NCI-H526 treated with DMSO at 0.1 percent for 48 hours (cell line): ENCODE measurements around the gene PDXDC1.
"Not testable (repeated sequence)": the region's sequence is repeated elsewhere in the genome, so short reads cannot be mapped to it uniquely, and the experiment has no call there.

Experiments used
- DNase-seq: peaks from one replicate; lab custom pipeline; 2025; lab: John Stamatoyannopoulos, UW

Gene PDXDC1

DNA sequence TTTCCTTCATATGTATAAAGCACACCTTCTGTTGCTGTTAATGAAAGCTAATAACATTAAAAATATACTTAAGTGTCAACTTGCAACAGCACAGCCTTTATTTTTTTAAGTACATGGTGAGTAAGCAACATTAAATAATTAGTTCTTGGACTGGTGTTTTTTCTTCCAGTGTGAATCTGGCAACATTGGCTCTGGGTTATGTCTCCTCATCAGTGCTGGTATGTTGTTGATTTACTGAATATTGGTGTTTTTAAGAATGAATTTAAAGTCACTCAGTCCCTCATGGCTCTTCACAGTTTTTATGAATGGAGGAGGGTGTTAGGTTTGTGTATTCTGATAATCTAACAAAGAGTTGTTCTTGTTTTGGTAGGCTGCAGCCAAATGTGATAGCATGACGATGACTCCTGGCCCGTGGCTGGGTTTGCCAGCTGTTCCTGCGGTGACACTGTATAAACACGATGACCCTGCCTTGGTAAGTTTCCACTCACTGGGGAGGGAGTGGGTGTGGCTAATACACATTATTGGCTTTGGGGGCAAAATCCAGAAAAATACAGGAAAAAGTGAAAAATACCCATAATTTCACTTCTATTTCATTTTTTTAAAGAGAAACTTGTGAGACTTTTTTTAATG lies 42.2 kb downstream of the PDXDC1 start:
- DNase-seq, result not testable (repeated sequence)

DNA sequence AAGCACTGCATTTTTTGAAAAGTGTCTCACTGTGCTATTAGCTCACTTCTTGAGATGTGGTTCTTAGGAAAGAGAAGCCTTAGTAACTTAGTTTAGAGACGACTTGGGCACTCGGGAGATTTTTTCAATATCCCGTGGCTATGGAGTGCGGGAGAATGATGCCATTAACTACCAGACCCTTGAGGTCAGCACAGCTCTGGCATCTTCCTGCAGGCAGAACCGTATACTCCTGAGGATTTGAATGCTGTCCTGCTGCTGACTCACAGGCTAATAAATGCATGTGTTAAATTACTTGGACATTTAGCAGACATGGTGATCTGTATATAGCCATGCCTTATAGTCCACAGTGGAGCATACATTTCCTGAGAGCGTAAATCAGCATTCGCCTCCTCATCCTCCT lies 46.6 kb downstream of the PDXDC1 start:
- DNase-seq, result not testable (repeated sequence)

DNA sequence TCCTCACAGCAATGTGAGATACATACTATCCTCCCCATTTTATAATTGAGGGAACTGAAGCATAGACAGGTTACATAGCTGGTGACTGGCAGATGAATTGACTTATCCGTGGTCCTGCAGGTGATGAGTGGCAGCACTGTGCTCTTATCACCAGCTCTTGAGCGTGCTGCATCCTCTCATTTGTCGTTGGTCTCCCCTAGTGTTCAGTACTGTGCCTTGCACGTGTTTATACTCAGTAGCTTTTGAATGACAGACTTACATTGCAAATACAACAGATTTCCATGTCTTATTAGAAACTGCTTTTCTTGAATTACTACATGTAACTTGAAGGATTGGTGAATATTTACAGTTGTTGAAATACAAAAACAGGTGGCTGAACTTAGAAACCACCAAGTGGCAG lies 47.4 kb downstream of the PDXDC1 start:
- peak; percentile 60 for DNase-seq

DNA sequence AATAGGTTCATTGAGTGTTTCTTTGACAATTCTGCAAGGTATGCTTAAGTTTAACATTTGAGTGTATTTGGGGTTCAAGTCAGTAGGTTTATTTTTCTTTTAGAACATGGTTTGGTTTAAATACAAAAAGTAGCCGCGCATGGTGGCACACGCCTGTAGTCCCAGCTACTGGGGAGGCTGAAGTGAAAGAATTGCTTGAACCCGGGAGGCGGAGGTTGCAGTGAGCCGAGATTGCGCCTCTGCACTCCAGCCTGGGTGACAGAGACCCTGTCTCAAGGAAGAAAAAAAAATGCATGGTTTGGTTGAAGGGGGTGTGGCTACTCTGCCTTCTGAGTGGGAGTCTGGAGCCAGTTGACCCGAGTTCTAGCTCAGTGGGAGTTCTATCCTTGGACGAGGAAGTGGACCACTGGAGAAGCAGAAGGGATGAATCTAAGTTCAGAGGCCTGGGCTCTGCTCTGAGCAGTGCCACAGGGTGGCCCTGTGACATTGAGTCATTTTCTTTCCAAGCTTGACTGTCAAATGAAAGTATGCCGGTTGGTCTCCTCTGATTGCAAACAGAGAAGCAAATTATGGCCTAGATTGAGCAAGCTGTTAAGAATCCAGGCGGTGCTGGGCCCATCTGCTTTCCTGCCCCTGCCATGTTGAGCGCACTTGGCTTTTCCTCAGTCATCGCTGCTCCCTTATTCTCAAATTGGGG lies 48.7 kb downstream of the PDXDC1 start:
- DNase-seq, result not testable (repeated sequence)

DNA sequence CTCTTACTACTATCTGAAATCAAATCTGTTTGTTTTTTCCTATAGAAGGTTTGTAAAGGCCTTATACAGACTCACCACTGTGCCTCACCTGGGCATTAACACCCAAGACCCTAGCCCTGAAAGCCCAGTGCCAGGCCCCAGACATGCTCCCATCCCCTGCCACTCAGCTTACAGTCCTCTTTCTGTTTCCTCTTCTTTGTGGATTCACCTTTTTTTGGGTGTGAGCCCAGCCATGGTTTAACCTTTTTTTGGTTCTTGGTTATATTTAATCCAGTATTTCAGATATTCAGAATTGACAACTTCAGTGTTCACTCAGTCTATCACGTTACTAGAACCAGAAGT lies 50.0 kb downstream of the PDXDC1 start:
- not testable (repeated sequence) for DNase-seq

DNA sequence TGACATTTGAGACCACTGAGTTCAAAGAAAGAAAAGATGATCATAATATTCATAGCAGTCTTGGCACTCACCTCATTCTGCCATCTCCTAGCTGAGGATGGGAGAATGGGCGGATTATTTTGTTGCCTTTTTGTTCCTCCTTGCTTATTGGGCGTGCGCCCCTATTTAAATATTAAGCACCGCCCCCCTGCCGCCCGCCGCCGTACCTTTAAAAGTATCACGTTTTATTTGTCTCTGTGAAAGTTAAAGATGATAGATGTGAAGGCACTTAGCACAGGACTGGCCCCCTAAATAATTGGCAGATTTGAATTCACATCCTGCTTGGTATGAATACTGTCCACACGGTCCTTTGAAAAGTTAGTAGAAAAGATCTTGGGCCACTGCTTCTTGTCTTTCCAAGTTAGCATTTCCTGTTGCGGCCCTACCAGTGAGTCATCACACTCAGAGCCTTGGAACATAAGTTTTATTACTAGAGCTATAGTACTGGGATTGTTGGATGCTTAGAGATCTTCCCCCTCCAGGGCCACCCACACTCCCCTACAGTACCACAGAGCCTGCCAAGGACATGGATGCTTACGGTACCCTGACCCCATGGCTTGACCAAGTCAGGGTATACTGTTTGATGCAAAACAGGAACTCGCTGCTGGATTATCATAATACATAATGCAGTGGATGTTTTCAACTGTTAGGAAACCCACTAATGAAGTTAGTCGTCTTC lies 50.6 kb downstream of the PDXDC1 start:
- DNase-seq, result not testable (repeated sequence)

DNA sequence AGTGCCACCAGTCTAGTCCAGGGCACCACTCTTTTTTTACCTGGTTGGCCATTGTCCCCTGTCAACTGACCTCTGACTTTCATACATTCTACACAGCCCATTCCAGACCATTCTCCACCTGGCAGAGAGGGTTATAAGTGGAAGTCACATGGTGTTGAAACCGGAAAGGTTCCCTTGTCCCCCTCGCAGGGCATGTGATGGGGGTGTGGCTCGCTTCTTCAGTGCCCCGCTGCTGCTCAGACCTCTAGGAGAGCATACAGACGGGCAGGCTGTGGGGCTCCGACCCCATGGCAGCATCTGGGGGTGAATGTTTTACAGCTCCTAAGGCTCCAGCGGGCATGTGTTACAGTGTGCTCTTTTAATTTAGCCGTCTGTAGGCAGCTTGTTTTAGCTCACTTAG lies 52.2 kb downstream of the PDXDC1 start:
- not testable (repeated sequence) for DNase-seq

DNA sequence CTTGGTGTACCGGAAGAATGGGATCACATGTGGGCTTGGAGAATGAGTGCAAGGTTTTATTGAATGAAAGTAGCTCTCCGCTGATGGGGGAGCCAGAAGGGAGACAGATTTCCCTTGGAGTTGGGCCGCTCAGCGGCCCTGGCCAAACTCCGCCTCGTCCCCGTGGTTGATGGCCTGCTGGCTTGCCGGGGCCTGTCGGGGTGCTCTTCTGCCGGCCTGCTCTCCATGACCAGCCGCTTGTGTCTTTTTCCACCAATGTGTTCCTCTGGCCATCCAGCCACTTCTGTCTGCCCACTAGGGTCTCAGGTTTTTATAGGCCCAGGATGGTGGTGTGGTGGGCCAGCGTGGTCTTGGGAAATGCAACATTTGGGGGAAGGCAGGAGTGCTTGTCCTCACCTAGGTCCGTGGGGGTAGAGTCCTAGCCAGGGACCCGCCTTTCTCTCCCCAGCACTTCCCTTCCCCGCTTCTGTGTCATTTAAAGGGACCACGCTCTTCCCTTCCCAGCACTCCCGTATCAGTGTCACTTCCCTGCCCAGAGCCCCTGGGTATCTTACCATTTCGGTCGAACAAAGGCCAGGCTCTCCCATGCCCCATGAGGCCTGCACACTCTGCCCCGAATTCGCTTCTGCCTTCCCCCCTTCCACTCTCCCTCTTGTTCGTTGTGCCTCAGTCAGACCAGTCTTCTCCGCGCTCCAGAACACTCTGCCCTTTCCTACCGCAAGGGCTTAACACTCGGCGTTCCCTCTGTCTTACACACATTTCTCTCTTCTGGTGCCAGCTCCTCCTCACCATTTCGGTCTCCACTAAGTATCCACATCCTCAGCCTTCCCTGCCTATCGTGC lies 52.9 kb downstream of the PDXDC1 start:
- not testable (repeated sequence) for DNase-seq

DNA sequence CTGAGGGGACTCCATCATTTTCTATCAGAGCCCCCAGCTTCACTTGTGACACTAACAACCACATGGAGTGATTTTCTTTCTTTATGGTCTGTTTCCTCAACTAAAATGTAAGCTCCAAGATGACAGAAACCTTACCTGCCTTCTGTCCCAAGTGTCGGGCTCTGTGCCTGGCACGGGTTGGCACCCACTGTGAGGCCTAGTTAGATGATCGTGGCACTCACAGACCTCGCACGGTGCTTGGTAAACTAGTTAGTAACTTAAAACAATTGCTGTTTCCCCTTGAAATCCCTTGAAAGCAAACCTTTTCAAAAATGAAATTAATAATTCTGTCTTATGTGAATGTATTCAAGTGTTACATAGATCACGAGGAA lies 53.5 kb downstream of the PDXDC1 start:
- not testable (repeated sequence) for DNase-seq

DNA sequence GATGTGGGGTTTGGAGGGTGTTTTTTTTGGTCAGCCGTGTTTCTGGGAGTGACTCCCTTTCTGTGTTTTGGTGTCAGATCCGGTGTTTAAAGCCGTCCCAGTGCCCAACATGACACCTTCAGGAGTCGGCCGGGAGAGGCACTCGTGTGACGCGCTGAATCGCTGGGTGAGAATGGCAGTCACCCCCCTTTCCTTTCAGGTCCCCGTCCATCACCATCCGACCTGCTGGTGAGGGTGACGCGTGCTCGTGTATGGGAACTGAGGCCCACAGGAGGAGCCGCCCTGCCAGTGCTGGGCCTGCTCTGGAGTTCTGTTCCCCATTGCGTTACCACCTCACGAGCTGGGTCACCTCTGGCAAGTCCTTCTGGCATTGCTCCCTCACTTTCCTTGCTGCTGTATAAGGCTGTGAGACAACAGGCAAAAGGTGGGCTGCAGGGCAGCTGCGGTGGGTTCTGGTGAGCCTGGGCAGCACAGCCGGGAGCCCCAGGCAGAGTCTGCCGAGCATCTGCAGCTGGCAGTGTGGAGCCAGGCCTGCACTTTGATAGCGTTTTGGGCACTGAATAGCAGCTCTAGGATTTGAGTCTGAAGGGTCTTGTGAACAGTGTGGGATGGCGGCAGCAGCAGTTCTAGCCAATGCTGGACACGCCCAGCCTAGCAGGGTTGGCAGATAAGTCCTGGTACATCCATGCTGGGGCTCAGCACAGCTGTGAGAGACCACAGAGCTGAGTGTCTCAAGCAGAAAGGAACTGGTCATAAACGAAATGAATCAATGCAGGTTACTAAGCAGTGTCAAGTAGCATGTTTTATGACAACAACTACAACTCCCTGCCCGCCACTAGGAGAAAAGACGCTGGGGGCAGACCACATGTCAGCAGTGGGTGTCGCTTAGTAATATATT lies 54.2 kb downstream of the PDXDC1 start:
- DNase-seq, result not testable (repeated sequence)

DNA sequence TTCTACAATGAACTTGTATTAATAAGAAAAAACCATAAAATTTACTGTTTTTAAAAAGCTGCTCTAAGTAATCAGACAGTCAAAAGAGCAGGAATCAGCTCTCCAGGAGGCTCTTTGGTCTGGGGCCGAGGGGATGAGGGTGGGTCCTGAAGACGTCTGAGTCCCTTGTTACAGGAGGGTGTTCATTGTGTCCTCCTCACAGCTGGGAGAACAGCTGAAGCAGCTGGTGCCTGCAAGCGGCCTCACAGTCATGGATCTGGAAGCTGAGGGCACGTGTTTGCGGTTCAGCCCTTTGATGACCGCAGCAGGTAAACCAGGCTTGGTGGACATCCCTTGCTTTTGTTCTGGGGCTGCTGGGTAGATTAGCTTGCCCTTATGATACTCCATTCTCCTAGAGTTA lies 54.9 kb downstream of the PDXDC1 start:
- not testable (repeated sequence) for DNase-seq

DNA sequence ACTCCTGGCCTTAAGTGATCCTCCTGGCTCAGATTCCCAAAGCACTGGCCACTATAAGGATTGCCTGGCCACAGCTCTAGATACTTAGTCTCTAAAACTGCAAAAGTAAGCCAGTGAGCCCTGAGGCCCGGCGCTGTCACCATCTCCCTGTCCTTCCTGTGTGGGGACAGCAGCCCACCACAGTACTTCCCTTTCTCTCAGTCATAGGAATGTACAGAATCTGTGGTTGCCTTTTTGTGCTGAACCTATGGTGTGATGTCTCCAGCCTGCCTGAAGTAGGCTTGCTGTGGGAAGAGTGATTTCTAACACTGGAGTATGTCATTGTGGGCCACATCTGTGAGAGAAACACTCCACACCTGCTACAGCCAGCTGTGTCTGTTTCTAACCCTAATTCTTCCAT lies 56.4 kb downstream of the PDXDC1 start:
- no peak for DNase-seq

DNA sequence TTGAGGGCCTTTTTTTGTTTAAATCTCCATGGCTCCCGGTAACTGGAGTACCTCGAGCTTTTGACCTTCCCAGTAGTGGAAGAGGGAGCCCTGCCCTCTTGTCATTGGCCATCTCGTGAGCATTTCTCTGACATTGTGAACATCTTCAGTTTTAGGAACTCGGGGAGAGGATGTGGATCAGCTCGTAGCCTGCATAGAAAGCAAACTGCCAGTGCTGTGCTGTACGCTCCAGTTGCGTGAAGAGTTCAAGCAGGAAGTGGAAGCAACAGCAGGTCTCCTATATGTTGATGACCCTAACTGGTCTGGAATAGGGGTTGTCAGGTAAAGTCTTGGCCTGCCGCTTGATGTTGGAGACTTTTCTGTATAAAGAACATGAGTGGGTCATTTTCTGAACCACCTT lies 56.8 kb downstream of the PDXDC1 start:
- no peak for DNase-seq

DNA sequence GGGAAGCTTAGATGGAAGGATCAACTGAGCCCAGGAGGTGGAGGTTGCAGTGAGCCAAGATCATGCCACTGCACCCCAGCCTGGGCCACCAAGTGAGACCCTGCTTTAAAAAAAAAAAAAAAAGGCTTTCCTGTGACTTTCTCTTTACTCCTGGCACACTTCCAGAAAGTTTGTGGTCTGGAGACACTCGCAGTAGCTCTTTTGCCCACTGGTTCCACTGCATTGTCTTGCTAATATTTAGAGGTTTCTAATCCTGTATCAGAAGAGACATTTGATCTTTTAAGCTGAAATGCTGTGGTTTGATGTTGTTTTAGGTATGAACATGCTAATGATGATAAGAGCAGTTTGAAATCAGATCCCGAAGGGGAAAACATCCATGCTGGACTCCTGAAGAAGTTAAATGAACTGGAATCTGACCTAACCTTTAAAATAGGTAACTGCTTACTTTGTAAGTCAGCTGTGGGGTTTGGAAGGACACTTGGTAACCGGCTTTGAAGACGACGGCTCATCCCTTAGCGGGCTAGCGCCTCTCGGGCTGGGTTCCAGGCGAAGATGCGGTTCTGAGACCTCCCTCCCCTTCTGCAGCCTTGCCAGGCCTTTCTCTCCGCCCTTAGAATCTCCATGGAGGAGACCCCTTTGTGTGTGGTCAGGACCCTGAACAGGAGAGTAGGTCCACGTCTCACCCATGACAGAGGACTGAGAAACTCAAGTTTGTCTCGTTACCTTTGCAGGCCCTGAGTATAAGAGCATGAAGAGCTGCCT lies 57.9 kb downstream of the PDXDC1 start:
- no peak for DNase-seq

DNA sequence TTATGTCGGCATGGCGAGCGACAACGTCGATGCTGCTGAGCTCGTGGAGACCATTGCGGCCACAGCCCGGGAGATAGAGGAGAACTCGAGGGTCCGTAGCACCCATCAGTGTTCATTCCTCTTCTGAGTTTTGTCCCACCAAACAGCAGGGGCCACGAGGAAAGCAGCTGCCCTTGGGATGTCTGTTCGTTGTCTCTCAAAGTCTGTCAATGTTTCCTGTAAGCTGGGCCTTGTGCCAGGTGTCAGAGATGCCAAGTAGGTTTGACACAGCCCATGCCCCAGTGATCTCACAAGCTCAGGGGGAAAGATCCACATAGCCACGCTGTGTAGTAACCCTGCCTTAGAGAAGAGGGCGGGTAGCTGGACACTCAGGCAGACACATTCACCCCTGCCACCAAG lies 58.5 kb downstream of the PDXDC1 start:
- no peak for DNase-seq

DNA sequence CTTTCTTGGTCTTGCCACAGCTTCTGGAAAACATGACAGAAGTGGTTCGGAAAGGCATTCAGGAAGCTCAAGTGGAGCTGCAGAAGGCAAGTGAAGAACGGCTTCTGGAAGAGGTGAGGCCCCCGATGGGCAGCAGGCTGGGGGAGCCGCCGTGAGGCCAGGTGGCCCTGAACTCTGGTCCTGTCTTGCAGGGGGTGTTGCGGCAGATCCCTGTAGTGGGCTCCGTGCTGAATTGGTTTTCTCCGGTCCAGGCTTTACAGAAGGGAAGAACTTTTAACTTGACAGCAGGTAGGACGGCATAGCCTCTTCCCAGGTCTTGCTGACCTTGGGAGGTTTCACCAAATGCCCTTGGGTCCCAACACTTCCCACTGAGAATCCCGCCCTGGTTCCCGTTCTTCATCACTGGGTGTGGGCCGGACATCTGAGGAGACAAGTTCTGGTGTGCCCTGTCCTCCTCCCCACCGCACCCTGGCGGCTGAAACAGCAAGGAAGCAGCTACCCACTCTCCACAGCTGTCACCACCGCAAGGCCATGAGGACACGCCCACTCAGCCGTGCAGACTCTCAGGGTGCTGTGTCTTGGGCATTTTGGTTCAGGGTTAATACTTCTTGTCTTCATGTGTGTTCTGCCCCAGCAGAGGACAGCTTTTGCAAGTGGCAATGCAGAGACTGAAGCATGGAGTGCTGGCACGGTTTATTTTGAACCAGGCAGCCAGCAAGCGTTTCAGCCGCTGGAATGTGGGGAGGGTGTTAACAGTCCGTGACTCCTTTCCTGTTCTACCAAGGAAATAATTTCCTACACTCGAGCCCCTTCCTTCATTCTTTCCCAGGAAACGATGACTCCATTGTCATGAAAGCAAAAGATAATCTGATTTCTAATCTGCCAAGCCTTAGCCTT lies 59.7 kb downstream of the PDXDC1 start:
- DNase-seq, result no peak

DNA sequence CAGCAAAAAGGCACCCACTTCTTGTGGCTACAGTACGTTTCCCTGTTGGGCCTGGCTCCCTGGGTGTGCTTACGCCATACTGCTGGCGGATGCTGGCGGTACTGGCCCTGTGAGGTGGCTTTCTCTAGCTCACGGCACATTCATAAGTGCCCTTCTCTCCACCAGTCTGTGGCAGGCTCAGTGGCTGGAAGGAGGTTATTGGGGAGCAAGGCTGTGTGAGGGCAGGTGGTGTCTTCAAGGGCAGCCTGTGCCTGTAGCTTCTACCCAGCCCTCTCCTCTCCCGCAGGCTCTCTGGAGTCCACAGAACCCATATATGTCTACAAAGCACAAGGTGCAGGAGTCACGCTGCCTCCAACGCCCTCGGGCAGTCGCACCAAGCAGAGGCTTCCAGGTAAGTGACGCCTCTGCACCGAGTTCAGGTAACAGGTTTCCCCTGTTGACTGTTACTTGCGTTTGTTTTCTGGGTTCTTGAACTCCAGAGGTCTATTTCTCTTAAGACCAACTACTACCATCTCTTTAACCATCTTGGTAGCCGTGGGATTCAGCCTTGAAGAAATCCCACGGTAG lies 60.4 kb downstream of the PDXDC1 start:
- DNase-seq, result no peak

DNA sequence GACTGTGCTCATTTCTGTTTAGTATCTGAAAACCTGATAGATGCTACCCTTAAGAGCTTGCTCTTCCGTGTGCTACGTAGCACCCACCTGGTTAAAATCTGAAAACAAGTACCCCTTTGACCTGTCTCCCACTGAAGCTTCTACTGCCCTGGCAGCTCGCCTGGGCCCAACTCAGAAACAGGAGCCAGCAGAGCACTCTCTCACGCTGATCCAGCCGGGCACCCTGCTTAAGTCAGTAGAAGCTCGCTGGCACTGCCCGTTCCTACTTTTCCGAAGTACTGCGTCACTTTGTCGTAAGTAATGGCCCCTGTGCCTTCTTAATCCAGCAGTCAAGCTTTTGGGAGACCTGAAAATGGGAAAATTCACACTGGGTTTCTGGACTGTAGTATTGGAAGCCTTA lies 62.2 kb downstream of the PDXDC1 start:
- DNase-seq, result no peak

DNA sequence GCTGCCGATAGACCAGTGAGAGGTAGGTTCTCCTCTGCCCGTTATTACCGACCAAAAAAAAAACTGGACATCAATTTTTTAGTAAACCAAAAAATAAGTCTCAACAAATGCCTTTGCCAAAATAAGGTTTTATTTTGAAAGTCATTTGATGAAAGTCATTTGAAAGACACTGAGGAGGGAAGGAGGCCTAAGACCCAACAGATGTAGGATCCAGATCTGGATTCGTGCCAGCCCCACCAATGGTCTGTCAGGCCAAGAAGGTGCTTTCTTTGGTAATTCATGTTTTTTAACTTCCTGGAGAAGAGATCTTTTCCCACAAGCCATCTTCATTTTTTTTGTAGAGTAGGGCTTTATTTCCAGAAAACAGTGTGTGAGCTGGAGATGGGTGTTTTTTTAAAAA lies 62.9 kb downstream of the PDXDC1 start:
- DNase-seq, result no peak
